Kidney (tissue), 14 donors: Measurements from ENCODE around the gene COX6A2. TPM values are rescaled to one million over a fixed set of nuclear protein-coding genes. Genes with fewer than 3 reads are reported as not detected.
A peak's percentile ranks its signal among the peaks of the same experiment; 100 is the strongest.
"Not testable (repeated sequence)": the region's sequence is repeated elsewhere in the genome, so short reads cannot be mapped to it uniquely, and the experiment has no call there.

ENCODE experiments used
- DNase-seq, 5 donors: peaks; one replicate each; pipeline ENCODE4 v3.0.0-alpha.2; 2013 to 2020
- FAIRE-seq: peaks from 2 replicates; lab custom pipeline; 2012; peaks lifted over from hg19 to GRCh38; lab: Jason Lieb, UNC
- H3K27ac ChIP-seq, 2 donors: one replicate each; pipeline ENCODE4 v1.7.0; 2013; ENCODE audit warnings: low read depth in 2 of 2, low read length in 2 of 2, inconsistent platforms in 1 of 2
- H3K27me3 ChIP-seq: one replicate; pipeline ENCODE4 v1.7.1; 2013; ENCODE audit warnings: low read length, inconsistent platforms; ENCODE audit not compliant: control insufficient read depth, insufficient read depth
- H3K36me3 ChIP-seq, 3 donors: one replicate each; pipeline versions ENCODE4 v1.7.0 to v1.7.1; 2013; ENCODE audit warnings: low read length in 3 of 3, control low read depth in 1 of 3, inconsistent platforms in 1 of 3; ENCODE audit not compliant: insufficient read depth in 3 of 3, control insufficient read depth in 2 of 3
- H3K4me1 ChIP-seq, 3 donors: one replicate each; pipeline versions ENCODE4 v1.7.0 to v1.7.1; 2013; ENCODE audit warnings: low read length in 3 of 3, inconsistent platforms in 1 of 3, low read depth in 1 of 3; ENCODE audit not compliant: control insufficient read depth in 2 of 3, insufficient read depth in 2 of 3
- H3K4me3 ChIP-seq, 3 donors: one replicate each; pipeline versions ENCODE4 v1.7.0 to v1.8.1; 2013; ENCODE audit warnings: low read length in 3 of 3, control low read depth in 1 of 3, inconsistent platforms in 1 of 3
- H3K9ac ChIP-seq, 3 donors: one replicate each; pipeline versions ENCODE4 v1.7.0 to v1.7.1; 2013; ENCODE audit warnings: low read length in 3 of 3, control low read depth in 1 of 3, inconsistent platforms in 1 of 3
- H3K9me3 ChIP-seq, 3 donors: one replicate each; pipeline versions ENCODE4 v1.7.0 to v1.7.1; 2013; ENCODE audit warnings: low read length in 3 of 3, control low read depth in 1 of 3, inconsistent platforms in 1 of 3; ENCODE audit not compliant: control insufficient read depth in 2 of 3, insufficient read depth in 1 of 3
- intact Hi-C: fragments of 100-400 bp; cut with DNase I; formaldehyde crosslinking; loops from one replicate; pipeline ENCODE4 v1.11.1; 2022
- polyA plus RNA-seq: library from polyadenylated mRNA; stranded (reverse); fragments of 350-450 nt; fragmentation: Illumina TruSeq; extraction: RNeasy Lipid Tissue Mini Kit (QIAGEN cat#74804); gene quantifications from one replicate; pipeline ENCODE4 v1.2.3, GENCODE V29; 2014; ENCODE audit warnings: low read depth, low replicate concordance; ENCODE audit not compliant: insufficient read depth
- total RNA-seq: library from RNA; stranded (reverse); fragmentation: NEBNext Ultra II Directional; extraction: Animal tissue kit (Norgen Biotek cat#: 25700); gene quantifications from one replicate; pipeline ENCODE4 v1.2.1, GENCODE V29; 2021
- TF ChIP-seq, protein P1 (sequence below): IDR thresholded peaks from 3 replicates; pipeline ENCODE4 v1.5.1; 2012; ENCODE audit warnings: mild to moderate bottlenecking, moderate library complexity, borderline replicate concordance; ENCODE audit not compliant: insufficient read depth; ENCODE audit errors: extremely low read depth
- donor health status: control.
- donor health status: control.
- donor health status: control.
- donor health status: control.
- donor health status: control.
- donor health status: DM: yes; HTN: yes; CAD: no.
- donor health status: Normal renal cell carcinoma (clear cell type).

Gene COX6A2
- total and polyA plus RNA-seq, 2 donors from 2014 or later = 5.5 TPM; not detected in 1

DNA sequence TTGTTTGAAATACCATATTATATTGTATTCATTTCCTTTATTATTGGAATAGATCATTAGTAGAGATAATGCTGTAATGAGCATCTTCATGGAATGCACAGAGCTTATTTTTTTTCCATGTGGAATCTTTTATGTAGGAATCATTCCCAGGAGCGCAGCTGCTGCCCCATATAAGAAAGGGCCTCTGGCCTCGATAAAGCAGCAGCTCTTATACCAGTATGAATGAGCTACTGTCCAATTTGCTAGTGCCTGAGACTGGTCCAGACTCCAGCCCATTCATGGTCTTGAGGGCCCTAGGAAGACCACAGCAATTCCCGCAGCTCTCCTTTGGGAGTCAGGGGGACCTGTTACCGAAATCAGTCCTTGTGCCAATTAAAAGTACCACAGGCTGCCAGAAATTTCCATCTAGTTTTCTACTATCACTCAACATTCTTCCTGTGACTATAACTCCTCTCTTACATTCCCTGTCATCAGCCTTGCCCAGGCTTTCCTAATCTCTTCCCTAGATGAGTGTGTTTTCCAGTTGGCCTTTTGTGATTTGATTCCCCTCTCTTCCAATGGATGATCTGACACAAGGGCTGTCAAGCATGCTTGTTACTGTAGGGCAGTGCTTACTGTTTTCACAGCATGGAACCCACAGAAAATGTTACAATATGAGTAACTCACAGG, 12.5 kb upstream of the COX6A2 start:
- Histone ChIP-seq H3K4me3 (no peak overlapping the region), H3K9me3 (no peaks in the 10 kb centered on the region), H3K27ac (no peak overlapping the region), H3K36me3 (no peaks in the 10 kb centered on the region), H3K9ac (no peak overlapping the region), H3K4me1 (no peaks in the 10 kb centered on the region), H3K27me3 (no peaks in the 10 kb centered on the region)
- TF ChIP-seq, protein P1, sequence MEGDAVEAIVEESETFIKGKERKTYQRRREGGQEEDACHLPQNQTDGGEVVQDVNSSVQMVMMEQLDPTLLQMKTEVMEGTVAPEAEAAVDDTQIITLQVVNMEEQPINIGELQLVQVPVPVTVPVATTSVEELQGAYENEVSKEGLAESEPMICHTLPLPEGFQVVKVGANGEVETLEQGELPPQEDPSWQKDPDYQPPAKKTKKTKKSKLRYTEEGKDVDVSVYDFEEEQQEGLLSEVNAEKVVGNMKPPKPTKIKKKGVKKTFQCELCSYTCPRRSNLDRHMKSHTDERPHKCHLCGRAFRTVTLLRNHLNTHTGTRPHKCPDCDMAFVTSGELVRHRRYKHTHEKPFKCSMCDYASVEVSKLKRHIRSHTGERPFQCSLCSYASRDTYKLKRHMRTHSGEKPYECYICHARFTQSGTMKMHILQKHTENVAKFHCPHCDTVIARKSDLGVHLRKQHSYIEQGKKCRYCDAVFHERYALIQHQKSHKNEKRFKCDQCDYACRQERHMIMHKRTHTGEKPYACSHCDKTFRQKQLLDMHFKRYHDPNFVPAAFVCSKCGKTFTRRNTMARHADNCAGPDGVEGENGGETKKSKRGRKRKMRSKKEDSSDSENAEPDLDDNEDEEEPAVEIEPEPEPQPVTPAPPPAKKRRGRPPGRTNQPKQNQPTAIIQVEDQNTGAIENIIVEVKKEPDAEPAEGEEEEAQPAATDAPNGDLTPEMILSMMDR = no peak
- peak in 1 of 5 donors; percentile 11 for DNase-seq
- FAIRE-seq = no peak
- intact Hi-C loops = loop anchor here (10.0 kb wide), 1 partner anchor 456 kb away; the partner anchor contains the start of gene HSD3B7

DNA sequence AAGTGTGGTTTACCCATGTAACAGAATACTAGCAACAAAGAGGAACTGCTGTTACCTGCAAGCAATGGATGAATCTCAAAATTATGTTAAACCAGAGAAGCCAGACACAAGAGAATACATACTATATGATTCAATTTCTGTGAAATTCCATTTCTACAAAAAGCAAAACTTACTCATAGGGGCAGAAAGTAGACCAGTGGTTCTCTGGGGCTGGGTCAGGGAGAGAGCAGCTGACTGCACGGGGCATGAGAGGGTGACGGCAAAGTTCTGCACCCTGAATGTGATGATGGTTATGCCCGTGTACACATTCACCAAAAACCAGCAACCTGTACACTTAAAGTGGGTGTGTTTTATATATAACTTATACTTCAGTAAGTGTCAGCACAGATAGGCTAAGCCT, 11.4 kb upstream of the COX6A2 start:
- DNase-seq (peak in 1 of 5 donors; percentile 12), FAIRE-seq (no peak)
- Histone ChIP-seq H3K27ac (no peak overlapping the region), H3K9me3 (no peaks in the 10 kb centered on the region), H3K4me3 (no peak overlapping the region), H3K9ac (no peak overlapping the region), H3K36me3 (no peaks in the 10 kb centered on the region), H3K4me1 (no peaks in the 10 kb centered on the region), H3K27me3 (no peaks in the 10 kb centered on the region)
- intact Hi-C loops = no loop called here
- TF ChIP-seq, protein P1 = no peak

GRCh38 chr16:31439023-31439422, 10.9 kb upstream of the COX6A2 start:
- DNase-seq, H3K27ac ChIP-seq, H3K36me3 ChIP-seq, H3K4me3 ChIP-seq, intact Hi-C loops, H3K9ac ChIP-seq, H3K4me1 ChIP-seq, H3K27me3 ChIP-seq, FAIRE-seq, H3K9me3 ChIP-seq: not testable (repeated sequence)

- Histone ChIP-seq H3K9ac (no peak overlapping the region), H3K4me3 (no peak overlapping the region), H3K27me3 (no peaks in the 10 kb centered on the region), H3K27ac (no peak overlapping the region), H3K9me3 (no peaks in the 10 kb centered on the region), H3K36me3 (no peaks in the 10 kb centered on the region), H3K4me1 (no peaks in the 10 kb centered on the region)
- FAIRE-seq (no peak), DNase-seq (no peak)
- intact Hi-C loops = no loop called here
- TF ChIP-seq, protein P1 = no peak
Observed at GRCh38 chr16:31438414-31438813, 10.3 kb upstream of the COX6A2 start.
